Thyroid gland (tissue), 4 donors: ENCODE measurements around the gene AMBP.

Experiments
- CTCF ChIP-seq, 6 experiments: fragments of 200-600 bp in 3 of 6; fragments of 450-650 bp in 3 of 6; sonication (generic) in 3 of 6; IDR thresholded peaks; one replicate each; pipeline ENCODE4 v1.5.1; 2016 to 2019; ENCODE audit warnings: antibody characterized with exemption in 6 of 6, mild to moderate bottlenecking in 2 of 6, inconsistent platforms in 1 of 6, moderate library complexity in 1 of 6
- POLR2A ChIP-seq, 2 donors: fragments of 450-650 bp; IDR thresholded peaks; one replicate each; pipeline ENCODE4 v1.6.1; 2017; ENCODE audit warnings: antibody characterized with exemption in 2 of 2, mild to moderate bottlenecking in 2 of 2, moderate library complexity in 1 of 2

- TF ChIP-seq CTCF (IDR thresholded peaks at IDR 0.05) (no peak), POLR2A (IDR thresholded peaks at IDR 0.05) (no peak)
Observed at GRCh38 chr9:114093031-114093471, 15.0 kb upstream of the AMBP start.
